ENCODE data around the gene THRAP3.

- no peak for TF ChIP-seq EZH2 (IDR thresholded peaks at IDR 0.05)
- TF ChIP-seq POLR2AphosphoS5 (IDR thresholded peaks at IDR 0.05; ENCODE audit: borderline replicate concordance, low read depth, low read length), result no peak
- TF ChIP-seq FOXP2 (optimal IDR thresholded peaks at IDR 0.05; ENCODE audit: control extremely low read depth, extremely low read length, insufficient read depth), result no peak
Observed at GRCh38 chr1:36309397-36309796, 85.2 kb downstream of the THRAP3 start.
